Neural progenitor cell (in vitro differentiated cells): ENCODE measurements around the gene UBIAD1.

ENCODE experiments used
- EZH2 ChIP-seq: fragments of 200-600 bp; sonication (generic); IDR thresholded peaks from 2 replicates; pipeline ENCODE4 v1.6.1; 2017; ENCODE audit warnings: antibody characterized with exemption, mild to moderate bottlenecking, moderate library complexity
- EZH2phosphoT487 ChIP-seq: fragments of 200-600 bp; sonication (generic); IDR thresholded peaks from 2 replicates; pipeline ENCODE4 v1.6.1; 2017; ENCODE audit warnings: antibody characterized with exemption
- TF ChIP-seq, protein P1 (sequence below): fragments of 200-600 bp; sonication (generic); IDR thresholded peaks from 2 replicates; pipeline ENCODE4 v1.5.1; 2017; ENCODE audit warnings: antibody characterized with exemption, mild to moderate bottlenecking

DNA sequence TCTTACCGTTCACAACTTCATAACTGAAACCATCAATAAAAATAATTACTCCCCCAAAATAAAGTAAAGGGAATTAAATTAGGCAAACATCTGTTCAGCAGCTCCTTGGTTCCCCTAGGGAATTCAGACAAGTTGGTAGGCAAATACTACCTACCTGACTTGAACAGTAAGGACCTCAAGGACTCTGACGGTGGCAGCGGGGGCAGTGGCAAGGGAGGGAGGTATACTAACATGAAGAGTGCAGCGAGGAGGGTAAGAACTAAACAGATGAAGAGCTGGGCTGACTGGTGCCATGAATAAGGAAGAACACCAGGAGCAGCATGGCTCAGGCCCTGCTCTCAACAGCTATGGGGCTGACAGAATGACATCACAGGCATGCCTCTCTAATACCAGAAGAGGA is 43.8 kb upstream of the UBIAD1 start:
- TF ChIP-seq, protein P1, sequence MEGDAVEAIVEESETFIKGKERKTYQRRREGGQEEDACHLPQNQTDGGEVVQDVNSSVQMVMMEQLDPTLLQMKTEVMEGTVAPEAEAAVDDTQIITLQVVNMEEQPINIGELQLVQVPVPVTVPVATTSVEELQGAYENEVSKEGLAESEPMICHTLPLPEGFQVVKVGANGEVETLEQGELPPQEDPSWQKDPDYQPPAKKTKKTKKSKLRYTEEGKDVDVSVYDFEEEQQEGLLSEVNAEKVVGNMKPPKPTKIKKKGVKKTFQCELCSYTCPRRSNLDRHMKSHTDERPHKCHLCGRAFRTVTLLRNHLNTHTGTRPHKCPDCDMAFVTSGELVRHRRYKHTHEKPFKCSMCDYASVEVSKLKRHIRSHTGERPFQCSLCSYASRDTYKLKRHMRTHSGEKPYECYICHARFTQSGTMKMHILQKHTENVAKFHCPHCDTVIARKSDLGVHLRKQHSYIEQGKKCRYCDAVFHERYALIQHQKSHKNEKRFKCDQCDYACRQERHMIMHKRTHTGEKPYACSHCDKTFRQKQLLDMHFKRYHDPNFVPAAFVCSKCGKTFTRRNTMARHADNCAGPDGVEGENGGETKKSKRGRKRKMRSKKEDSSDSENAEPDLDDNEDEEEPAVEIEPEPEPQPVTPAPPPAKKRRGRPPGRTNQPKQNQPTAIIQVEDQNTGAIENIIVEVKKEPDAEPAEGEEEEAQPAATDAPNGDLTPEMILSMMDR = no peak
- TF ChIP-seq EZH2 = no peak
- TF ChIP-seq EZH2phosphoT487 = no peak
